Adipose tissue (tissue), 3 donors: ENCODE results near the gene LAMB1. TPM values are rescaled to one million over a fixed set of nuclear protein-coding genes. Genes with fewer than 3 reads are reported as not detected.
"Not testable (repeated sequence)": the region's sequence is repeated elsewhere in the genome, so short reads cannot be mapped to it uniquely, and the experiment has no call there.

Source experiments
- H3K27ac ChIP-seq: one replicate; pipeline ENCODE4 v1.5.1; 2013; ENCODE audit warnings: low read depth, low read length
- WGBS, 3 donors: extraction: QIAGEN DNeasy Blood & Tissue Kit; methylation state at CpG; one replicate each; pipeline ENCODE4 v1.1.7; 2013; 5-methylcytosine and 5-hydroxymethylcytosine counted together
- polyA plus RNA-seq, 3 donors: library from polyadenylated mRNA; stranded (reverse); fragments of 200-250 nt; gene quantifications; one replicate each; pipeline ENCODE4 v1.2.3, GENCODE V29; 2013
- donor health status: healthy with polysubstance abuse.
- donor health status: Bipolar disorder and iron deficiency.
- donor health status: healthy.

Gene LAMB1
- polyA plus RNA-seq, 3 donors: 86.0 to 249 (median 233) TPM

GRCh38 chr7:107938456-107939250 is 64.3 kb downstream of the LAMB1 start:
- 55 to 69% (median 56%) methylated on average over 6 of the region's 6 CpGs for WGBS, 3 donors
- peak overlapping the region; percentile 59 for H3K27ac ChIP-seq

DNA sequence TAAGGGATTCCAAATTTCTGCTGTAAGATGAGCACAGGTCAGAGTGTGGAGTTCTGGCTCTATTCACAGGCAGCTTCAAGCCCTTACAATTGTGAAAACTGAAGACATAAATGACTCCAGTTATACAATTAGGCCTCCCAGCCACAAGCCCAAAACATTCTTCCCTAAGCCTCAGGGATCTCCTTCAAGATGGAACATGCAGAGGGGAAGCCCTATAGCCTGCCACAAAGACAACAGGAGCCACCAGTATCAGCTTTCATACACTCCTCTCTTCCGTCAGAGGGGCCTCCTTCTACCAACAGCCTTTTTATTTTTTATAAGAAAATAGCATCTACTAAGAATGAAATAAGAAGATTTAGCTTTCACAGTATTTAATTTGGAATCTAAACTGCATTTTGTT is 65.4 kb downstream of the LAMB1 start:
- 87 to 95% (median 91%) methylated on average over 1 of the region's 1 CpG for WGBS, 3 donors
- H3K27ac ChIP-seq: no peak overlapping the region

GRCh38 chr7:107936312-107936711 is 66.6 kb downstream of the LAMB1 start:
- H3K27ac ChIP-seq: no peak overlapping the region

GRCh38 chr7:107934991-107935770 is 67.8 kb downstream of the LAMB1 start:
- 84 to 94% (median 94%) methylated on average over 8 of the region's 8 CpGs for WGBS, 3 donors

More at GRCh38 chr7:107936312-107936711, 66.6 kb downstream of the LAMB1 start:
- WGBS, 3 donors: 98 to 99% (median 99%) methylated on average over 2 of the region's 2 CpGs

GRCh38 chr7:107933386-107934013 is 69.5 kb downstream of the LAMB1 start:
- H3K27ac ChIP-seq: no peak overlapping the region
- 65 to 75% (median 75%) methylated on average over 6 of the region's 6 CpGs for WGBS, 3 donors

More at GRCh38 chr7:107934991-107935770, 67.8 kb downstream of the LAMB1 start:
- H3K27ac ChIP-seq: peak overlapping the region; percentile 19

DNA sequence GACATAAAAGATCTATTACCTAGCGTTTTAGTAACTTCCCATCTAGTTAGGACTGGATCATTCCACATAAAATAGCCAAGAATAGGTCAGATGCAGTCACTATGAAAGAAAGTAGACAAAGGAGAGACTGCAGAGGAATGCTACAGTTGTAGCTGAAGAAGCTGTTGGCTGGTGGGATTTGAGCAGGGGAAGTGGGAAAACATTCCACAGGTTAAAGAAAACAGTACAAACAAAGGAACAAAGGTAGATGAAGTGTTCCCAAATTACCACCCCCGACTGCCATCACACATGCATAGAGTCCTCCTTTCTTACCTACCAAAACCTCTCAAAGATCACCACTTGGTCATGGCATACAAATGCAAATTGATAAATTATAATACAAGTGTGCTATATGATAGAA is 70.2 kb downstream of the LAMB1 start:
- H3K27ac ChIP-seq: no peak overlapping the region
- WGBS, 3 donors: 78 to 86% (median 79%) methylated on average over 2 of the region's 2 CpGs

DNA sequence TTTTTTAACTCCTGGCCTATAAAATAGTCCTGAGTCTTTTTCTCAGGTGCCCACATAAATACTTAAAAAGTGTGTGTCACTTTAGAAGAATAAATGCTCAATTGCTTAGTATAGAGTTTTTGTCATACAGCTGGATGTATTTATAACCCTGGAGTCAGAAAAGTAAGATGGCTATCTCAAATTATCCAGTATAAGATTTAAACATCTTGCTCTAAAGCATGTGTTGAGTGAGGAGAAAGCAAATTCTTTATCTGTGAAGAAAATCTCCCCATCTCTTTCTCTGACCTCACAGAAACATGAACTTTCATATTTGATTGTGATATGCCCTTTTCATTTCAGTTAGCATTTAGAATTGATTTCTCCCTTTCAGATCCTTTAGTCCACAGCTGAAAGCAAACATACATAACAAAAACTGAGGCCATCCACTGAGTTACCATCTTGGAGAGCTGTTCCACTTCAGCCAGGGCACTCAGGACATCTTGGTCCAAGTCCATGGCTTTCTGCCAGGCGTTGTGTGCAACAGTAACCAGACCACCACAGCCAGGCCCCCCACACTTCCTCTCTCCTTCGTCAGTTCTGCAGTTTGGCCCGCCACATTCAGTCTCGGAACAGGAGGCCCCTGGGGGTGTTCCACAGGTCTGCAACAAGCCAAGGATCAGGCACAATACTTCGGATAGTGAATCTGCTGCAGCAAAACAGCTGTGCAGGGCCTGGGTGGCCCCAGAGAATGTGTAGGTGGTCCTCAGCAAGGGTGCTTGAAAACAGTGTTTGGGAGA is 71.0 kb downstream of the LAMB1 start:
- no peak overlapping the region for H3K27ac ChIP-seq
- 30 to 71% (median 31%) methylated on average over 5 of the region's 5 CpGs for WGBS, 3 donors

DNA sequence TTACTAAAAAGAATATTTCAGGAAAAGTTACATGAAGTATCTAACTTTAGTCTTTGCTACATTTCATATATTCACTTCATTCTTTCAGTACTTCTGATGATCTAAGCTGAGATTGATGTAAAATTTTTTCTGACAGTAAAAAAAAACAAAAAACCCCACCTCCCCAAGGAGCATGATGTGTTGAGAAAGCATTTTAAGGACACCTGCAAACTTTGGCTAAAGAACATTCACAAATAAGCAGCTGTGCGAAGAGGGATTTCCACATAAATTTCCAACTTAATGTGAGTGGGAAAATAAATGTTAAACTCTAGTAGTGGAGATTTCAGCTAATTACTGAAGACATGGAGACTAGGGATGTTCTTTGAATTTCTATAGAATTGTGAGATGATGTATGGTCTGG is 76.5 kb downstream of the LAMB1 start:
- WGBS, 3 donors: 63 to 93% (median 71%) methylated on average over 1 of the region's 1 CpG

DNA sequence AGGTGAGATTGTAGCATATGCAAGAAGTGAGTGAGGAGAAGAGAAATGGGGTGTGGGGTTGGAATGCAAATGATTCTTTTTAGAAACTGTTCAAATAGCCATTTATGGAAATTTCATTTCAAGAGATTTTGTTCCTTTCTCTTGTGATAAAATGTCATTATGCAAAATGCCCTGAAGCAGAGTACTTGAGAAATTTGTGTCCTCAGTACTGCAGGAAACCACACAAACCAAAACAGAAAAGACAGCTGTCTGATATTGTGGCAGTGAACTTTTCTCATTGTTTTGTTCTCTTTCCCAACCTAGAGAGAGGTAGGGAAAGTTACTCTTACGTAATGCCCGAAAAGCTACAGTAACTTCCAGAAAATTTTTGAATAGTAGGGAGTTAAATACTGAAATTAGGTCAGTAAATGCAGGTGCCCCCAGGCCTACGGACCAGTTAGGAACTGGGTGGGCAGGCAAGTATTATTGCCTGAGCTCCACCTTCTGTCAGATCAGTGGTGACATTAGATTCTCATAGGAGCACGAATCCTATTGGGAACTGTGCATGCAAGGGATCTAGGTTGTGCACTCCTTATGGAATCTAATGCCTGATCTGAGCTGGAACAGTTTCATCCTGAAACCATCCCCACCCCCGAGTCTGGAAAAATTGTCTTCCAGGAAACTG is 78.0 kb downstream of the LAMB1 start:
- no peak overlapping the region for H3K27ac ChIP-seq
- 53 to 73% (median 57%) methylated on average over 5 of the region's 5 CpGs for WGBS, 3 donors

More for the DNA sequence above, 76.5 kb downstream of the LAMB1 start:
- no peak overlapping the region for H3K27ac ChIP-seq

- no peak overlapping the region for H3K27ac ChIP-seq
- WGBS, 3 donors: 49 to 74% (median 54%) methylated on average over 1 of the region's 1 CpG
These were observed 80.1 kb downstream of the LAMB1 start for GRCh38 chr7:107922886-107923285.

DNA sequence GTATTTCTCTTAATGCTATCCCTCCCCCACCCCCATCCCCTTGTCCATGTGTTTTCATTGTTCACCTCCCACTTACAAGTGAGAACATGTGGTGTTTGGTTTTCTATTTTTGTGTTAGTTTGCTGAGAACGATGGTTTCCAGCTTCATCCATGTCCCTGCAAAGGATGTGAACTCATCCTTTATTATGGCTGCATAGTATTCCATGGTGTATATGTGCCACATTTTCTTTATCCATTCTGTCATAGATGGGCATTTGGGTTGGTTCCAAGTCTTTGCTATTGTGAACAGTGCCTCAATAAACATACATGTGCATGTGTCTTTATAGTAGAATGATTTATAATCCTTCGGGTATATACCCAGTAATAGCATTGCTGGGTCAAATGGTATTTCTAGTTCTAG is 81.1 kb downstream of the LAMB1 start:
- H3K27ac ChIP-seq: not testable (repeated sequence)
- 71 to 81% (median 73%) methylated on average over 2 of the region's 2 CpGs for WGBS, 3 donors

DNA sequence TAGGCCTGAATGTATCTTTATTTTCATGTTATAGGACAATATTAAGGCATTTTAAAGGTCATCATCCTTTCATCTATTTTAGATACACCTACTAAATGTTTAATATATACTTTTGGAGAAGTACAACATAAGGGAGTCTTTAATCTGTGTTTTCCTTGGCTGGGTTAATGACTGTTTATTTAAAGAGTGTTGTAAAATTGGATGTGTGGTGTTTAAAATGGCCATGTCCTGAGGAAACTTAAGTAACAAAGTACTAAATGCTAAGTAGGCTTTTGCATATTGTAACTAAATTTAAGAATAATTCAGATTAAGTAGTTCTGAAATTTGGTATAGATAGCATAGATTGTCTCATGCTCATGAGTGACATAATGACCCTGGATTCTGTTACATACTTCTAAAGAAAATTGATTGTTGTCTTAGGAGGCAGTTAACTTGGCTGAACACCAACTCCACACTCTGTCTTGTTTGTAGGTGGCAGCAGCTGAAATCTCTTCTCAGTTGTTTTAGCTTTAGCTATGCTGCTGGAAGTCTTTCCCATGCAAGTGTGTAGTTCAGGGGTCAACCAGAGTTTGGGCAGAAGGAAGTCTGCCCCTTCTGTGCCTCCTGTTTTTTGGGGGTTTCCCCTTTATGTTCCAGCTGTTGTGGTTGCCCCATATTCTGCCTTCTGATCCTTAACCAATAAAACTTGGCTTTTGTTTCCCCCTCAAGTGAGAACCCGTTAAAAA is 82.8 kb downstream of the LAMB1 start:
- 4 to 13% (median 10%) methylated on average over 1 of the region's 1 CpG for WGBS, 3 donors

GRCh38 chr7:107918948-107919347 is 84.0 kb downstream of the LAMB1 start:
- no peak overlapping the region for H3K27ac ChIP-seq
- WGBS, 3 donors: 93 to 99% (median 95%) methylated on average over 2 of the region's 2 CpGs

More for the DNA sequence above, 82.8 kb downstream of the LAMB1 start:
- no peak overlapping the region for H3K27ac ChIP-seq

DNA sequence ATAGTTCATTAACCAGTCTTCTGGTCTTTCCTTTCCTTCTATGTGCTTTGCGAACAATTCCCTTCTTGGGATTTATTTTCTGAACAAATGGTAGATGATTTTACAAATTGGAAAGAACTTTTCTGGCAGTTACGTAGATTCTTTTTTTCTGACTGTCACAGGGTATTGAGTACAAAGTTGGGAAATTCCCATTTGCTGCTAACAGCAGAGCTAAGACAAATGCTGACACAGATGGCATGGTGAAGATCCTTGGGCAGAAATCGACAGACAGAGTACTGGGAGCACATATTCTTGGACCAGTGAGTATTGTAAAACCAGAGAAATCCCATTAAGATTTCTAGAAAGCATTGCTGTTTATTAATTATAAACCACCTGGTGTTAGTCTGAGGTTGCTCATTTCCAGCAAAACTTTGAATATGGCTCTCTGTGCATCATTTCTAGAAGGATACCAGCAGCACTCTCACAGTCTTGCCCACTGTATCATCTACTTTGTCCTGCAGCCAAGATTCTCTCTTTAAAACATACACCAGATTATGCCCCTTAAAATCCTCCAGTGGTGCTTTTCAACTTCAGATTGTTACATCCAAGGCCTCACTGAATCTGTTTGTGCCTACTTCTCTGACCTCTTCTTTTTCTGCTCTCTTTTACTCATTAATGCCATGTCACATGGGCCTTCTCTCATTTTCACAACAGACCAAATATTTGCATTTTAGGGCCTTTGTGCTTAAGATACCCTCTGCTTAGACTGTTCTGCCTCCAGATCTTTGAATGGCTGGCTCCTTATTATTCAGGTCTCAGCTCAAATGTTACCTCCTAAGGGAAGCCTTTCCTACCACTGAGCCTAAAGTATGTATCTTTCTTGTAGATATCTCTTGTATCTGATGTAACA is 85.0 kb downstream of the LAMB1 start:
- 81 to 90% (median 86%) methylated on average over 3 of the region's 3 CpGs for WGBS, 3 donors

DNA sequence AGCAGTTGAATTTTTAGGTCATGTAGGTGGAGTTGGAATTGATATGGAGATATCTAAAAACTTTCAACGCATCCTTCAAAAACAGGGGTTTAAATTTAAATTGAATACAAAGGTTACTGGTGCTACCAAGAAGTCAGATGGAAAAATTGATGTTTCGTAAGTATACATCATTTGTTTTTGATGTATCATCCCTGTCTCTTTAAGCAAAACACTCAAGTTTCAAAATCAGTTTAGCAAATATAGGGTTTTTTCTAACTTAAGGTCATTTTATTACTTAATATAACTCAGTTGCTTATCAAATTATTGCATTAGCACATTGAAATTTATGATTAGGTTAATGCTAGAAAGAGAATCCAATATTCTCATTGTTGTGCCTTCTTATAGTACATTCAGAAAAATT is 87.4 kb downstream of the LAMB1 start:
- H3K27ac ChIP-seq: no peak overlapping the region
- 92 to 98% (median 97%) methylated on average over 2 of the region's 2 CpGs for WGBS, 3 donors

More for the DNA sequence above, 85.0 kb downstream of the LAMB1 start:
- H3K27ac ChIP-seq: no peak overlapping the region

DNA sequence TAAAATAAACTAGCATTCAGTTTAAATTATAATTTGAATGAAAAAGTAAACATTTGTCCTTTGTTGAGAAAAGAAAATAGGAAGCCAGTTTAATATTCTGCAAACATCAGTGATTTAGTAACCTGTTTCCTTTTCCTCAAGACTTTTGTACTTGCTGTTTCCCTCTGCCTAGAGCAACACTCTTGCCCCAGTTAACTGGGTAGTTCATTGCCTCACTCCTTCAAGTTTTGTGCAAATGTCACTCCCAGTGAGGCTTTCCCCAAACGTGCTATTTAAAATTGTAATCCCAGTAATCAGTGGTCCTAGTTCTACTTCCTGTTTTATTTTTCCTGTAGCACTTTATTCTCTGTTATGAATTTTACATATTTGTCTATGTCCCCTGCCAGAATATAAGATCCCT is 88.1 kb downstream of the LAMB1 start:
- H3K27ac ChIP-seq: no peak overlapping the region
- 11 to 56% (median 17%) methylated on average over 1 of the region's 1 CpG for WGBS, 3 donors
